Endothelial cell of umbilical vein (primary cell): ENCODE results near the gene ASPSCR1. TPM values are rescaled to one million over a fixed set of nuclear protein-coding genes. Genes with fewer than 3 reads are reported as not detected.

Experiments used
- BruUV-seq: library from RNA; stranded (reverse); fragments of 400-500 nt; replicated peaks from 2 replicates; lab custom pipeline; 2021; lab: Mats Ljungman, UMichigan
- CTCF ChIA-PET: fragments of 300-600, 350-600 bp; sonication (Branson Sonifier 250); formaldehyde crosslinking; loops from one replicate; lab custom pipeline; 2021; ENCODE audit warnings: antibody characterized with exemption, inconsistent platforms; lab: Charles Lee
- POLR2A ChIA-PET: fragments of 300-600, 350-600 bp; sonication (Branson Sonifier 250); formaldehyde crosslinking; loops from one replicate; lab custom pipeline; 2021; ENCODE audit warnings: antibody characterized with exemption, inconsistent platforms; lab: Charles Lee
- DNase-seq: peaks from one replicate; pipeline ENCODE4 v3.0.0-alpha.2; 2011; ENCODE audit warnings: low read depth, low spot score
- FAIRE-seq: peaks from 2 replicates; lab custom pipeline; 2011; peaks lifted over from hg19 to GRCh38; lab: Jason Lieb, UNC
- H2AFZ ChIP-seq: 2 replicates; pipeline ENCODE4 v1.6.0; 2012; ENCODE audit warnings: low read depth, low read length, control low read depth, inconsistent platforms
- H3K27ac ChIP-seq: 2 replicates; pipeline ENCODE4 v1.5.1; 2011; ENCODE audit warnings: low read depth, mild to moderate bottlenecking, control low read depth, low read length, moderate library complexity; ENCODE audit not compliant: insufficient read depth
- H3K27me3 ChIP-seq, 2 experiments: 2 replicates each; pipeline versions ENCODE4 v1.6.0 to v1.6.1; 2011; ENCODE audit warnings: low read length in 2 of 2, mixed read lengths in 1 of 2; ENCODE audit not compliant: control insufficient read depth in 2 of 2, insufficient read depth in 2 of 2
- H3K36me3 ChIP-seq, 2 experiments: 2 replicates in 1 of 2; 3 replicates in 1 of 2; pipeline ENCODE4 v1.5.1; 2011; ENCODE audit warnings: low read length in 2 of 2, mild to moderate bottlenecking in 1 of 2, moderate library complexity in 1 of 2; ENCODE audit not compliant: control insufficient read depth in 2 of 2, insufficient read depth in 2 of 2; ENCODE audit errors: extremely low read depth in 1 of 2
- H3K4me1 ChIP-seq: 3 replicates; pipeline ENCODE4 v1.5.1; 2011; ENCODE audit warnings: mild to moderate bottlenecking, low read length; ENCODE audit not compliant: control insufficient read depth, insufficient read depth; ENCODE audit errors: extremely low read depth
- H3K4me2 ChIP-seq: 2 replicates; pipeline ENCODE4 v1.6.1; 2011; ENCODE audit warnings: low read length, control low read depth, mixed read lengths; ENCODE audit not compliant: insufficient read depth
- H3K4me3 ChIP-seq, 3 experiments: fragments of 200-600 bp in 1 of 3; sonication (generic), shearing (Covaris generic) in 1 of 3; replicated peaks in 1 of 3; 2 replicates each; pipeline ENCODE4 v1.5.1; 2011 to 2016; ENCODE audit warnings: control low read depth in 3 of 3, low read length in 3 of 3, mild to moderate bottlenecking in 2 of 3, inconsistent platforms in 1 of 3, low read depth in 1 of 3, moderate library complexity in 1 of 3; ENCODE audit not compliant: insufficient read depth in 1 of 3
- H3K79me2 ChIP-seq: 2 replicates; pipeline ENCODE4 v1.6.0; 2012; ENCODE audit warnings: low read length, inconsistent platforms; ENCODE audit not compliant: control insufficient read depth, insufficient read depth
- H3K9ac ChIP-seq: replicated peaks from 2 replicates; pipeline ENCODE3; 2011; ENCODE audit warnings: low read length, control low read depth; ENCODE audit not compliant: insufficient read depth; ENCODE audit errors: extremely low read depth
- H3K9me1 ChIP-seq: replicated peaks from 3 replicates; pipeline ENCODE4 v1.6.0; 2011; ENCODE audit warnings: mild to moderate bottlenecking, low read length; ENCODE audit not compliant: control insufficient read depth, insufficient read depth; ENCODE audit errors: extremely low read depth
- H3K9me3 ChIP-seq: replicated peaks from 2 replicates; pipeline ENCODE4 v1.5.1; 2012; ENCODE audit warnings: low read length, inconsistent platforms; ENCODE audit not compliant: control insufficient read depth, insufficient read depth
- H4K20me1 ChIP-seq: replicated peaks from 2 replicates; pipeline ENCODE3; 2011; ENCODE audit warnings: mild to moderate bottlenecking, low read length; ENCODE audit not compliant: control insufficient read depth, insufficient read depth; ENCODE audit errors: extremely low read depth
- CTCF ChIP-seq, 2 donors: IDR thresholded peaks; 1 replicate in 1 of 2; 2 replicates in 1 of 2; pipeline ENCODE4 v1.5.1; 2011; ENCODE audit warnings: low read length in 2 of 2, mild to moderate bottlenecking in 2 of 2, moderate library complexity in 2 of 2, control low read depth in 1 of 2, inconsistent platforms in 1 of 2, low read depth in 1 of 2; ENCODE audit not compliant: insufficient read depth in 1 of 2; ENCODE audit errors: extremely low read depth in 1 of 2
- EZH2 ChIP-seq: IDR thresholded peaks from 2 replicates; pipeline ENCODE4 v1.6.1; 2012; ENCODE audit warnings: borderline replicate concordance, low read depth, mild to moderate bottlenecking, moderate library complexity, low read length, inconsistent platforms; ENCODE audit not compliant: severe bottlenecking
- FOS ChIP-seq: IDR thresholded peaks from 2 replicates; pipeline ENCODE4 v1.6.1; 2011; ENCODE audit warnings: mild to moderate bottlenecking, low read length, moderate library complexity, borderline replicate concordance; ENCODE audit not compliant: insufficient read depth
- GATA2 ChIP-seq: IDR thresholded peaks from 2 replicates; pipeline ENCODE4 v1.7.0; 2011; ENCODE audit warnings: low read depth, mild to moderate bottlenecking, moderate library complexity, mixed read lengths, low read length; ENCODE audit not compliant: insufficient read length, insufficient read depth
- MAX ChIP-seq: IDR thresholded peaks from 2 replicates; pipeline ENCODE4 v1.6.1; 2011; ENCODE audit not compliant: insufficient read depth, insufficient read length
- MYC ChIP-seq: IDR thresholded peaks from one replicate; pipeline ENCODE4 v1.6.1; 2011; ENCODE audit warnings: mild to moderate bottlenecking, low read depth, low read length
- POLR2A ChIP-seq: IDR thresholded peaks from 2 replicates; pipeline ENCODE4 v1.6.1; 2012; ENCODE audit warnings: low read depth, mild to moderate bottlenecking, control low read depth, low read length
- POLR2AphosphoS5 ChIP-seq: IDR thresholded peaks from 2 replicates; pipeline ENCODE4 v1.6.1; 2012; ENCODE audit warnings: low read depth, mild to moderate bottlenecking, control low read depth, low read length, moderate library complexity; ENCODE audit not compliant: insufficient read depth
- dilution Hi-C: fragments of 300-500 bp; cut with MboI; formaldehyde crosslinking; loops from one replicate; pipeline ENCODE4 v1.15.0; 2019; ENCODE audit warnings: low sequenced_read_pairs; ENCODE audit not compliant: extremely low pct_ligation_motif_present
- intact Hi-C: fragments of 100-400 bp; cut with micrococcal nuclease; formaldehyde crosslinking; loops from one replicate; pipeline ENCODE4 v1.10.0; 2022
- polyA plus RNA-seq, 4 experiments: library from polyadenylated mRNA; depleted of rRNA in 3 of 4; stranded (reverse) in 3 of 4; unstranded in 1 of 4; fragments of >200 nt; gene quantifications; 2 replicates each; pipeline versions ENCODE4 v1.2.1 to v1.2.3, GENCODE V29; 2011 to 2012; ENCODE audit warnings: missing spikeins in 1 of 4
- total RNA-seq: library from RNA; stranded (reverse); gene quantifications from 2 replicates; pipeline ENCODE4 v1.2.3, GENCODE V29; 2021

ASPSCR1 gene
- total and polyA plus RNA-seq, 2 donors (not counting 3 experiments of a cell fraction or from before 2014, with no cell fraction given) = 24.8 to 36.5 TPM

- CTCF ChIA-PET = interaction anchor here (1.8 to 2.4 kb wide), 3 partner anchors 9 to 53 kb away, joined by 4 to 7 read pairs (median 6); no protein-coding TSS in a partner anchor
- Histone ChIP-seq H3K9ac (no peak overlapping the region), H4K20me1 (no peaks in the 10 kb centered on the region), H2AFZ (no peak overlapping the region), H3K27ac (no peak overlapping the region), H3K4me3 (no peak overlapping the region), H3K4me1 (no peaks in the 10 kb centered on the region), H3K27me3 (peaks cover 10% of the 10 kb centered on the region in 2 experiments), H3K9me1 (no peaks in the 10 kb centered on the region), H3K4me2 (no peak overlapping the region), H3K9me3 (no peaks in the 10 kb centered on the region), H3K36me3 (no peaks in the 10 kb centered on the region), H3K79me2 (no peaks in the 10 kb centered on the region)
- TF ChIP-seq MAX = no peak
- FAIRE-seq = no peak
- dilution Hi-C loops (no loop called here), intact Hi-C loops (no loop called here)
- no peak for DNase-seq
- BruUV-seq = no TSS peak
- POLR2A ChIA-PET = no interaction called here
Measured at GRCh38 chr17:81968396-81968745, 9.1 kb upstream of the ASPSCR1 start.

- no peaks in the 10 kb centered on the region for H3K9me3 ChIP-seq
- H4K20me1 ChIP-seq = no peaks in the 10 kb centered on the region
- no peak overlapping the region for H3K4me3 ChIP-seq
- DNase-seq = no peak
- H3K4me1 ChIP-seq = no peaks in the 10 kb centered on the region
- H3K4me2 ChIP-seq = no peak overlapping the region
- intact Hi-C loops = no loop called here
- H3K27me3 ChIP-seq = peaks cover 4 to 8% of the 10 kb centered on the region in 2 experiments
- TF ChIP-seq CTCF (IDR thresholded peaks at IDR 0.05; ENCODE audit: extremely low read depth in 1 of 2, insufficient read depth in 1 of 2, low read depth in 1 of 2, low read length in 2 of 2) (no peak), POLR2A (no peak), MYC (no peak), FOS (no peak), MAX (no peak), POLR2AphosphoS5 (no peak), EZH2 (no peak), GATA2 (no peak)
- ChIA-PET POLR2A (no interaction called here), CTCF (interaction anchor here (1.8 to 2.4 kb wide), 3 partner anchors 10 to 52 kb away, joined by 4 to 7 read pairs (median 6); no protein-coding TSS in a partner anchor)
- dilution Hi-C loops = no loop called here
- H2AFZ ChIP-seq = no peak overlapping the region
- no peak overlapping the region for H3K27ac ChIP-seq
- no peak for FAIRE-seq
- no peaks in the 10 kb centered on the region for H3K9me1 ChIP-seq
- H3K36me3 ChIP-seq = no peaks in the 10 kb centered on the region
- H3K9ac ChIP-seq = no peak overlapping the region
- H3K79me2 ChIP-seq = no peaks in the 10 kb centered on the region
- no TSS peak for BruUV-seq
Measured at GRCh38 chr17:81968850-81969812, 8.3 kb upstream of the ASPSCR1 start.
